HEK293 (cell line): ENCODE data around the gene ABLIM2.

Experiments
- CTCF ChIA-PET: fragments of 350-600 bp; formaldehyde crosslinking; extraction: SDS; loops from one replicate; lab custom pipeline; 2021; ENCODE audit warnings: antibody characterized with exemption; lab: Yijun Ruan, JAX
- POLR2A ChIA-PET: fragments of 300-600 bp; formaldehyde crosslinking; extraction: SDS; loops from one replicate; lab custom pipeline; 2020; ENCODE audit warnings: antibody characterized with exemption, inconsistent platforms; lab: Yijun Ruan, JAX
- H3K27ac ChIP-seq: fragments of 200-500 bp; sonication (Bioruptor generic); 2 replicates; pipeline ENCODE4 v1.5.1; 2014; ENCODE audit warnings: low read depth, low read length, control low read depth, inconsistent platforms; ENCODE audit errors: extremely low read depth
- H3K36me3 ChIP-seq, 2 experiments: fragments of 200-500 bp in 1 of 2; sonication (Bioruptor generic) in 1 of 2; 1 replicate in 1 of 2; 2 replicates in 1 of 2; pipeline ENCODE4 v1.5.1; 2014 to 2017; ENCODE audit warnings: inconsistent platforms in 2 of 2, low read length in 2 of 2; ENCODE audit not compliant: control insufficient read depth in 2 of 2, insufficient read depth in 1 of 2
- H3K4me1 ChIP-seq: fragments of 200-500 bp; sonication (Bioruptor generic); 2 replicates; pipeline ENCODE4 v1.5.1; 2014; ENCODE audit warnings: mild to moderate bottlenecking, low read length, inconsistent platforms; ENCODE audit not compliant: control insufficient read depth, insufficient read depth
- H3K4me3 ChIP-seq: 2 replicates; pipeline ENCODE4 v1.5.1; 2011; ENCODE audit warnings: low read depth, mild to moderate bottlenecking, control low read depth, low read length, moderate library complexity
- H3K9me3 ChIP-seq: fragments of 200-500 bp; sonication (Bioruptor generic); 2 replicates; pipeline ENCODE4 v1.5.1; 2014; ENCODE audit warnings: low read depth, low read length, inconsistent platforms; ENCODE audit not compliant: control insufficient read depth, insufficient read depth
- BCL11A ChIP-seq: fragments of 450-650 bp; formaldehyde crosslinking; IDR thresholded peaks from 2 replicates; pipeline ENCODE4 v1.5.1; 2016; ENCODE audit warnings: low read depth, missing biosample characterization, missing genetic modification characterization
- KLF1 ChIP-seq: fragments of 450-650 bp; formaldehyde crosslinking; IDR thresholded peaks from 2 replicates; pipeline ENCODE4 v1.5.1; 2016; ENCODE audit warnings: missing biosample characterization, missing genetic modification characterization
- OSR2 ChIP-seq: fragments of 450-650 bp; formaldehyde crosslinking; IDR thresholded peaks from 2 replicates; pipeline ENCODE4 v1.5.1; 2016; ENCODE audit warnings: missing biosample characterization, missing genetic modification characterization
- ZBTB10 ChIP-seq: fragments of 450-650 bp; formaldehyde crosslinking; IDR thresholded peaks from 2 replicates; pipeline ENCODE4 v1.5.1; 2016; ENCODE audit warnings: missing biosample characterization, missing genetic modification characterization
- ZBTB17 ChIP-seq: fragments of 450-650 bp; formaldehyde crosslinking; IDR thresholded peaks from 2 replicates; pipeline ENCODE4 v1.5.1; 2016; ENCODE audit warnings: missing biosample characterization, missing genetic modification characterization
- ZBTB20 ChIP-seq: fragments of 450-650 bp; formaldehyde crosslinking; IDR thresholded peaks from 2 replicates; pipeline ENCODE4 v1.5.1; 2016; ENCODE audit warnings: missing biosample characterization, missing genetic modification characterization
- ZNF169 ChIP-seq: fragments of 450-650 bp; formaldehyde crosslinking; IDR thresholded peaks from 2 replicates; pipeline ENCODE4 v1.5.1; 2016; ENCODE audit warnings: missing biosample characterization, missing genetic modification characterization
- ZNF223 ChIP-seq: fragments of 450-650 bp; formaldehyde crosslinking; IDR thresholded peaks from 2 replicates; pipeline ENCODE4 v1.5.1; 2016; ENCODE audit warnings: missing biosample characterization, missing genetic modification characterization
- ZNF24 ChIP-seq: fragments of 450-650 bp; formaldehyde crosslinking; IDR thresholded peaks from 2 replicates; pipeline ENCODE4 v1.5.1; 2016; ENCODE audit warnings: missing biosample characterization, missing genetic modification characterization
- ZNF391 ChIP-seq: fragments of 450-650 bp; formaldehyde crosslinking; IDR thresholded peaks from 2 replicates; pipeline ENCODE4 v1.5.1; 2016; ENCODE audit warnings: low read depth, missing biosample characterization, missing genetic modification characterization, borderline replicate concordance
- ZNF488 ChIP-seq: fragments of 450-650 bp; formaldehyde crosslinking; IDR thresholded peaks from 2 replicates; pipeline ENCODE4 v1.5.1; 2016; ENCODE audit warnings: missing biosample characterization, missing genetic modification characterization
- ZNF558 ChIP-seq: fragments of 450-650 bp; formaldehyde crosslinking; IDR thresholded peaks from 2 replicates; pipeline ENCODE4 v1.5.1; 2016; ENCODE audit warnings: missing biosample characterization, missing genetic modification characterization
- ZNF664 ChIP-seq: fragments of 450-650 bp; formaldehyde crosslinking; IDR thresholded peaks from 2 replicates; pipeline ENCODE4 v1.5.1; 2016; ENCODE audit warnings: missing biosample characterization, missing genetic modification characterization
- ZNF747 ChIP-seq: fragments of 450-650 bp; formaldehyde crosslinking; IDR thresholded peaks from 2 replicates; pipeline ENCODE4 v1.5.1; 2016; ENCODE audit warnings: missing biosample characterization, missing genetic modification characterization
- ZNF791 ChIP-seq: fragments of 450-650 bp; formaldehyde crosslinking; IDR thresholded peaks from 2 replicates; pipeline ENCODE4 v1.5.1; 2016; ENCODE audit warnings: missing biosample characterization, missing genetic modification characterization
- ZNF843 ChIP-seq: fragments of 450-650 bp; formaldehyde crosslinking; IDR thresholded peaks from 2 replicates; pipeline ENCODE4 v1.5.1; 2016; ENCODE audit warnings: missing biosample characterization, missing genetic modification characterization
- ZXDB ChIP-seq: fragments of 450-650 bp; formaldehyde crosslinking; IDR thresholded peaks from 2 replicates; pipeline ENCODE4 v1.5.1; 2016; ENCODE audit warnings: missing biosample characterization, missing genetic modification characterization
- TF ChIP-seq, protein P1 (sequence below): fragments of 450-650 bp; formaldehyde crosslinking; IDR thresholded peaks from 2 replicates; pipeline ENCODE4 v1.5.1; 2016; ENCODE audit warnings: missing biosample characterization, missing genetic modification characterization
- TF ChIP-seq, protein P2 (sequence below): fragments of 450-650 bp; formaldehyde crosslinking; IDR thresholded peaks from 2 replicates; pipeline ENCODE4 v1.5.1; 2016; ENCODE audit warnings: missing biosample characterization, missing genetic modification characterization
- TF ChIP-seq, protein P3 (sequence below): fragments of 450-650 bp; formaldehyde crosslinking; IDR thresholded peaks from 2 replicates; pipeline ENCODE4 v1.5.1; 2016; ENCODE audit warnings: missing biosample characterization, missing genetic modification characterization
- TF ChIP-seq, protein P4 (sequence below): fragments of 450-650 bp; formaldehyde crosslinking; IDR thresholded peaks from 2 replicates; pipeline ENCODE4 v1.5.1; 2016; ENCODE audit warnings: missing biosample characterization, missing genetic modification characterization

Gene ABLIM2

GRCh38 chr4:7979652-7979968, 179.0 kb downstream of the ABLIM2 start:
- H3K36me3 ChIP-seq = no peaks in the 10 kb centered on the region
- H3K4me3 ChIP-seq = no peak overlapping the region
- ChIA-PET POLR2A (no interaction called here), CTCF (interaction anchor here (0.7 to 1.3 kb wide), 2 partner anchors 176 to 682 kb away, joined by 4 to 5 read pairs; no protein-coding TSS in a partner anchor)
- TF ChIP-seq BCL11A = no peak
- no peak for TF ChIP-seq ZXDB (tag by site-specific recombination)
- no peak for TF ChIP-seq ZNF391
- no peak for TF ChIP-seq ZBTB20
- TF ChIP-seq, protein P1, sequence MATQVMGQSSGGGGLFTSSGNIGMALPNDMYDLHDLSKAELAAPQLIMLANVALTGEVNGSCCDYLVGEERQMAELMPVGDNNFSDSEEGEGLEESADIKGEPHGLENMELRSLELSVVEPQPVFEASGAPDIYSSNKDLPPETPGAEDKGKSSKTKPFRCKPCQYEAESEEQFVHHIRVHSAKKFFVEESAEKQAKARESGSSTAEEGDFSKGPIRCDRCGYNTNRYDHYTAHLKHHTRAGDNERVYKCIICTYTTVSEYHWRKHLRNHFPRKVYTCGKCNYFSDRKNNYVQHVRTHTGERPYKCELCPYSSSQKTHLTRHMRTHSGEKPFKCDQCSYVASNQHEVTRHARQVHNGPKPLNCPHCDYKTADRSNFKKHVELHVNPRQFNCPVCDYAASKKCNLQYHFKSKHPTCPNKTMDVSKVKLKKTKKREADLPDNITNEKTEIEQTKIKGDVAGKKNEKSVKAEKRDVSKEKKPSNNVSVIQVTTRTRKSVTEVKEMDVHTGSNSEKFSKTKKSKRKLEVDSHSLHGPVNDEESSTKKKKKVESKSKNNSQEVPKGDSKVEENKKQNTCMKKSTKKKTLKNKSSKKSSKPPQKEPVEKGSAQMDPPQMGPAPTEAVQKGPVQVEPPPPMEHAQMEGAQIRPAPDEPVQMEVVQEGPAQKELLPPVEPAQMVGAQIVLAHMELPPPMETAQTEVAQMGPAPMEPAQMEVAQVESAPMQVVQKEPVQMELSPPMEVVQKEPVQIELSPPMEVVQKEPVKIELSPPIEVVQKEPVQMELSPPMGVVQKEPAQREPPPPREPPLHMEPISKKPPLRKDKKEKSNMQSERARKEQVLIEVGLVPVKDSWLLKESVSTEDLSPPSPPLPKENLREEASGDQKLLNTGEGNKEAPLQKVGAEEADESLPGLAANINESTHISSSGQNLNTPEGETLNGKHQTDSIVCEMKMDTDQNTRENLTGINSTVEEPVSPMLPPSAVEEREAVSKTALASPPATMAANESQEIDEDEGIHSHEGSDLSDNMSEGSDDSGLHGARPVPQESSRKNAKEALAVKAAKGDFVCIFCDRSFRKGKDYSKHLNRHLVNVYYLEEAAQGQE (tag by site-specific recombination) = no peak
- no peak for TF ChIP-seq ZNF223 (tag by site-specific recombination)
- no peak for TF ChIP-seq ZNF664 (tag by site-specific recombination)
- TF ChIP-seq, protein P2, sequence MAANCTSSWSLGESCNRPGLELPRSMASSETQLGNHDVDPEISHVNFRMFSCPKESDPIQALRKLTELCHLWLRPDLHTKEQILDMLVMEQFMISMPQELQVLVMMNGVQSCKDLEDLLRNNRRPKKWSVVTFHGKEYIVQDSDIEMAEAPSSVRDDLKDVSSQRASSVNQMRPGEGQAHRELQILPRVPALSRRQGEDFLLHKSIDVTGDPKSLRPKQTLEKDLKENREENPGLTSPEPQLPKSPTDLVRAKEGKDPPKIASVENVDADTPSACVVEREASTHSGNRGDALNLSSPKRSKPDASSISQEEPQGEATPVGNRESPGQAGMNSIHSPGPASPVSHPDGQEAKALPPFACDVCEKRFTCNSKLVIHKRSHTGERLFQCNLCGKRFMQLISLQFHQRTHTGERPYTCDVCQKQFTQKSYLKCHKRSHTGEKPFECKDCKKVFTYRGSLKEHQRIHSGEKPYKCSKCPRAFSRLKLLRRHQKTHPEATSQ (tag by site-specific recombination) = no peak
- no peak for TF ChIP-seq ZNF747
- no peak for TF ChIP-seq ZNF24 (tag by site-specific recombination)
- H3K4me1 ChIP-seq = no peaks in the 10 kb centered on the region
- H3K9me3 ChIP-seq = no peaks in the 10 kb centered on the region
- no peak overlapping the region for H3K27ac ChIP-seq

DNA sequence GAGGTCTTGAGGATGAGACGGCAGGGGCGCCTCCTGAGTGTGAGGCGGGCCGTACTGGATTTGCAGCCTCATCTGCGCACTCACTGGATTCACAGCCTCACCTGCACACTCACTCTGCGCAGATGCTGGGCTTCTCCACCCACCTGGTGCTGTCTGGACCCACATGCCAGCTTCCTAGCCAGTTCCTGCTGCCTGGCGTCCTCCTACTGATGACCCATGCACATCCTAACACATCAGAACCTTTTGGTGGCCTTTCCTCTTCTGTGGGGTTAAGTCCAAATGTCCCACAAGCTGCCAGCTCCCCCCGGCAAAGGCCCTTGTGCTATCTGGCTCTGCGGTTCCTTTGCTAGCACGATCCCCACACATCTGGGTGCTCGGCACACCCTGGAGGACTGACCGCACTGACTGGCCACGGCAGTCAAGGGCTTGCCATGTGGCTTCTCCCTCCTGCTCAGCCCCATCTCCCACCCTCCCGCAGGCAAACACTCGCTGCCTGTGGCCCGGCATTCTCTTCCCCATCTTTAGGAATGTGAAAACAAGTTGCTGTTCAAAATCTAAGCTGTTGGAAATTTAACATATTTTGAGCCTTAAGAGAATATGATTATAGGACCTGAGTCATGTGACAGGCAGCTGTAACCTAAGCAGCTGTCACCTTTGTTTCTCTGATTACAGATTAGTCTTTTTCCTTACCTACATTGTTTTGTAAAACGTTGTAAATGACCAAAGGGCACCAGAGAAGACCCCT, 179.5 kb downstream of the ABLIM2 start:
- ChIA-PET POLR2A (no interaction called here), CTCF (interaction anchor here (0.7 to 1.7 kb wide), 4 partner anchors 9 to 683 kb away, joined by 4 to 12 read pairs (median 4); no protein-coding TSS in a partner anchor)
- Histone ChIP-seq H3K4me1 (no peaks in the 10 kb centered on the region), H3K27ac (no peak overlapping the region), H3K36me3 (no peaks in the 10 kb centered on the region), H3K9me3 (no peaks in the 10 kb centered on the region), H3K4me3 (no peak overlapping the region)
- no peak for TF ChIP-seq ZNF791 (tag by site-specific recombination)
- no peak for TF ChIP-seq ZNF169 (tag by site-specific recombination)
- TF ChIP-seq, protein P3, sequence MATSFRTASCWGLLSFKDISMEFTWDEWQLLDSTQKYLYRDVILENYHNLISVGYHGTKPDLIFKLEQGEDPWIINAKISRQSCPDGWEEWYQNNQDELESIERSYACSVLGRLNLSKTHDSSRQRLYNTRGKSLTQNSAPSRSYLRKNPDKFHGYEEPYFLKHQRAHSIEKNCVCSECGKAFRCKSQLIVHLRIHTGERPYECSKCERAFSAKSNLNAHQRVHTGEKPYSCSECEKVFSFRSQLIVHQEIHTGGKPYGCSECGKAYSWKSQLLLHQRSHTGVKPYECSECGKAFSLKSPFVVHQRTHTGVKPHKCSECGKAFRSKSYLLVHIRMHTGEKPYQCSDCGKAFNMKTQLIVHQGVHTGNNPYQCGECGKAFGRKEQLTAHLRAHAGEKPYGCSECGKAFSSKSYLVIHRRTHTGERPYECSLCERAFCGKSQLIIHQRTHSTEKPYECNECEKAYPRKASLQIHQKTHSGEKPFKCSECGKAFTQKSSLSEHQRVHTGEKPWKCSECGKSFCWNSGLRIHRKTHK (tag by site-specific recombination) = no peak
- no peak for TF ChIP-seq ZBTB17 (tag by site-specific recombination)

GRCh38 chr4:7978489-7978888, 180.1 kb downstream of the ABLIM2 start:
- Histone ChIP-seq H3K27ac (no peak overlapping the region), H3K4me3 (no peak overlapping the region), H3K9me3 (no peaks in the 10 kb centered on the region), H3K36me3 (no peaks in the 10 kb centered on the region), H3K4me1 (no peaks in the 10 kb centered on the region)
- TF ChIP-seq ZNF843 (no peak), ZBTB10 (tag by site-specific recombination) (no peak), OSR2 (tag by site-specific recombination) (peak; percentile 75), ZNF558 (tag by site-specific recombination) (no peak), KLF1 (tag by site-specific recombination) (peak; percentile 94), ZBTB20 (peak; percentile 37; the same call in 1 of the 2 replicates), ZNF488 (tag by site-specific recombination) (no peak)
- TF ChIP-seq, protein P4, sequence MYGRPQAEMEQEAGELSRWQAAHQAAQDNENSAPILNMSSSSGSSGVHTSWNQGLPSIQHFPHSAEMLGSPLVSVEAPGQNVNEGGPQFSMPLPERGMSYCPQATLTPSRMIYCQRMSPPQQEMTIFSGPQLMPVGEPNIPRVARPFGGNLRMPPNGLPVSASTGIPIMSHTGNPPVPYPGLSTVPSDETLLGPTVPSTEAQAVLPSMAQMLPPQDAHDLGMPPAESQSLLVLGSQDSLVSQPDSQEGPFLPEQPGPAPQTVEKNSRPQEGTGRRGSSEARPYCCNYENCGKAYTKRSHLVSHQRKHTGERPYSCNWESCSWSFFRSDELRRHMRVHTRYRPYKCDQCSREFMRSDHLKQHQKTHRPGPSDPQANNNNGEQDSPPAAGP = peak; percentile 48; the same call in 1 of the 2 replicates
- CTCF ChIA-PET = interaction anchor here (1.1 to 1.7 kb wide), 3 partner anchors 9 to 174 kb away, joined by 3 to 12 read pairs (median 4); no protein-coding TSS in a partner anchor
- POLR2A ChIA-PET = no interaction called here
